OCI-LY7 (cell line): ENCODE data around the gene B3GALT6.

Source experiments
- CTCF ChIP-seq: fragments of 200-600 bp; sonication (generic); conservative IDR thresholded peaks from 2 replicates; pipeline ENCODE4 v1.5.1; 2014; ENCODE audit warnings: mild to moderate bottlenecking, antibody characterized with exemption, low read length, moderate library complexity, mixed read lengths
- EZH2phosphoT487 ChIP-seq: fragments of 200-600 bp; sonication (generic); IDR thresholded peaks from 2 replicates; pipeline ENCODE4 v1.6.1; 2018; ENCODE audit warnings: low read depth, borderline replicate concordance, mild to moderate bottlenecking, mixed run types, antibody characterized with exemption, low read length, moderate library complexity, mixed read lengths

- TF ChIP-seq CTCF (no peak), EZH2phosphoT487 (no peak)
These were observed 433 bp upstream of the B3GALT6 start, which contains the start of gene SDF4 for GRCh38 chr1:1231400-1232207.
